HG03439 (cell line): Measurements from ENCODE around the gene TP53TG5.

Source experiments
- ATAC-seq: cut with Tn5 transposase; IDR thresholded peaks from one replicate; pipeline ENCODE4 v1.9.1; 2021; ENCODE audit warnings: mild to moderate bottlenecking, moderate library complexity; ENCODE audit not compliant: unreplicated experiment

Gene TP53TG5

DNA sequence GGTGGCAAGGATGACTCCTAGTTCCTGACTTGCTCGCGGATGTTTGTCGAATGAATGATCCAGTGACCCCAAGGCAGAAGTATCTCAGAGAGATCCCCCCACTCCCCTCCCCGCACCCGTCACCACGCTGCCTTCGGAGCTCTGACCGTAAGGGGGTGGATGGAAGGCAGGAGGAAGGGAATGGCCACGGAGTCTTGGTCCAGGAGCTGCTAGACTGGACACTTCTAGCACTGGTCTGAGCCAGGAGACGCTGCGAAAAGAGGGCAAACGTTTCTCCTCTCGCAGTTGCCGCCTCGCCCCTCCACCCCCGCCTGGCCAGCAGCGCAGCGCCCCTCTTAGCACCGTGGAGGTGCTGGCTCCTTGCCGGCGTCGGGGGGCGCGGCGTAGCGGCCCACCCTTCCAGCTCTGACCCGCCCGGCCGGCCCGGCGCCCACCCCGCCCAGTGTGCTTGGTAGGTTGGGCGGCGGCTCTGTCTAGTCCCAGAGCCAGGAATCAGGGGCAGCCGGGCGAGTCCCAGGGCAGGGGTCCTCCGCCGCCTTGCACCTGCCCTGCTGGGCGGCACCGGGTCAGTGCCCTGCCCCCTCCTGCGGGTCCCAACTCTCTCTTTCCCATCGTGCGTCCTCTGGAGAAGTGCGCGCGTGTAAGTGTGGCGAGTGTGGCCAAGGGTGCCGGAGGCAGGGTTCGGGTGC lies 27.6 kb upstream of the TP53TG5 start:
- ATAC-seq = no peak

DNA sequence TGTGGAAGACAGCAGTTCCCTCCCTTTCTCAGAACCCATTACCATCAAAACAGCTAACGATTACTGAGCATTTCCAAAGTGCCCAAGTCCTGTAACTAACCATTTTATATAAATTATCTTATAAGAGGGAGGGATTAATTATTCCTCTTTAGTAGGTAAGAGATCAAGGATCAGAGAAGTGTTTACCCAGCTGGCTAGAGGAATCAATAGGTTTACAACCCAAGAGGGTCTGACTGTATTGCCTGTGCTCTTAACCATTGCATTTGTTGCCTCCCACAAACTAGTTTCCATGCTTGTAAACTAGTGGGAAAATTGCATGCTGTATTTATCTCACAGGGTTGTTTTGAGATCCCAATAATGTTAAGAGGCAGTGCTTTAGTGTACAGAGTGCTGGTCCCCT lies 26.3 kb upstream of the TP53TG5 start:
- no peak for ATAC-seq

DNA sequence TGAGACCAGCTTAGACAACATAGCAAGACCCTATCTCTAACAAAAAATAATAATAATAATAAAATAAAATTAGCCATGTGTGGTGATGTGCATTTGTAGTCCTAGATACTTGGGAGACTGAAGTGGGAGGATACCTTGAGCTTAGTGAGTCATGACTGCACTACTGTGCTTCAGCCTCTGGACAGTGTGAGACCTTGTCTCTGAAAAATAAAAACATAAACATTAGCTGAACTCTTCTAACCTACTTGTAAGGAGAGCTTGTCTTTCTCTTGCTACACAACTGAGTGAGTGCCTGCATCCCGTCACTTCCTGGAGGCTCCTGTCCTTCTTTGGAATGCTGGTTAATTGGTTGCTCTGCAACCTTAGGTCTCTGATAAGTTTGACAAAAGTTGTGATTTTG lies 24.8 kb upstream of the TP53TG5 start:
- ATAC-seq = no peak

DNA sequence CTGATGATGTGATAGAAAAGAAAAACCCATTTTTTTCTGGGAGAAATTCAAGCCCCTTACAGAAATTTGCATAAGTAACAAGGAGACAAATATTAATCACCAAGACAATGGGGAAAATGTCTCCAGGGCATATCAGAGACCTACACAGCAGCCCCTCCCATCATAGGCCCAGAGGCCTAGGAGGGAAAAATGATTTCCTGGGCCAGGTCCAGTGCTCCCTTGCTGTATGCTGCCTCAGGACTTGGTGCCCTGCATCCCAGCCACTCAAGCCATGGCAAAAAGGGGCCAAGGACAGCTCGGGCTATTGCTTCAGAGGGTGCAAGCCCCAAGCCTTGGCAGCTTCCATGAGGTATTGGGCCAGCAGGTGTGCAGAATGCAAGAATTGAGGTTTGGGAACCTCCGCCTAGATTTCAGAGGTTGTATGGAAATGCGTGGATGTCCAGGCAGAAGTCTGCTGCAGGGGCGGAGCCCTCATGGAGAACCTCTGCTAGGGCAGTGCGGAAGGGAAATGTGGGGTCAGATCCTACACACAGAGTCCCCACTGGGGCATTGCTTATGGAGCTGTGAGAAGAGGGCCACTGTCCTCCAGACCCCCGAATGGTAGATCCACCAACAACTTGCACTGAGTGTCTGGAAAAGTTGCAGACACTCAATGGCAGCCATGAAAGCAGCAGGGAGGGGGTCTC lies 22.4 kb upstream of the TP53TG5 start:
- no peak for ATAC-seq

DNA sequence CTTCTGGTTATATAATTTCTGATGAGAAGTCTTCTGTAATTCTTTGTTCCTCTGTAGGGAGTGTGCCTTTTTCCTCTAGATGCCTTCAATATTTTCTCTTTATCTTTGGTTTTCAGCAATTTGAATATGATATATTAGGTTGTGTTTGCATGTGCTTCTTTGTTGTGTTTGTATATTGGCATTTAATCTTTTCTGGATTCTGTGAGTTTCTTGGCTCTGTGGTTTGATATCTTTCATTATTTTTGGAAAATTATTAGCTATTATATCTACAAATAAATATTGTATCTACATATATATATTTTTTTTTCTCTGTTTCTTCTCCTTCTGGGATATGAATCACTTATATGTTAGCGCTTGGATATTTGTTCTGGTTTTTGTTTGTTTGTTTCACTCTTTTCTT lies 20.9 kb upstream of the TP53TG5 start:
- ATAC-seq = no peak

DNA sequence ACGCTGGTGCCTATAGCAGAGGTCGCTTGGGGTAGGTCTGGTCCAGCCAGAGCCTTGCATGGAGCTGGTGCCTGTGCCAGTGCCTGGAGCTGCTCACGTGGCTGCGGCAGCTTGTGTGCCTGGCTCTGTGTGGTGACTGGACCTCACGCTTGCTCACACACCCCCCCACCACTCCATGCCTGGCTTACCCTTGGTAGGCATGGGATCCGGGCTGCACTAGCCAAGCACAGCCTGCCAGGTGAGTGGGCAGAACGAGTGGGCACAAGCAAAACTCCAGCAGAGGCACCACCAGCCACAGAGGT lies 16.9 kb upstream of the TP53TG5 start:
- ATAC-seq = no peak

DNA sequence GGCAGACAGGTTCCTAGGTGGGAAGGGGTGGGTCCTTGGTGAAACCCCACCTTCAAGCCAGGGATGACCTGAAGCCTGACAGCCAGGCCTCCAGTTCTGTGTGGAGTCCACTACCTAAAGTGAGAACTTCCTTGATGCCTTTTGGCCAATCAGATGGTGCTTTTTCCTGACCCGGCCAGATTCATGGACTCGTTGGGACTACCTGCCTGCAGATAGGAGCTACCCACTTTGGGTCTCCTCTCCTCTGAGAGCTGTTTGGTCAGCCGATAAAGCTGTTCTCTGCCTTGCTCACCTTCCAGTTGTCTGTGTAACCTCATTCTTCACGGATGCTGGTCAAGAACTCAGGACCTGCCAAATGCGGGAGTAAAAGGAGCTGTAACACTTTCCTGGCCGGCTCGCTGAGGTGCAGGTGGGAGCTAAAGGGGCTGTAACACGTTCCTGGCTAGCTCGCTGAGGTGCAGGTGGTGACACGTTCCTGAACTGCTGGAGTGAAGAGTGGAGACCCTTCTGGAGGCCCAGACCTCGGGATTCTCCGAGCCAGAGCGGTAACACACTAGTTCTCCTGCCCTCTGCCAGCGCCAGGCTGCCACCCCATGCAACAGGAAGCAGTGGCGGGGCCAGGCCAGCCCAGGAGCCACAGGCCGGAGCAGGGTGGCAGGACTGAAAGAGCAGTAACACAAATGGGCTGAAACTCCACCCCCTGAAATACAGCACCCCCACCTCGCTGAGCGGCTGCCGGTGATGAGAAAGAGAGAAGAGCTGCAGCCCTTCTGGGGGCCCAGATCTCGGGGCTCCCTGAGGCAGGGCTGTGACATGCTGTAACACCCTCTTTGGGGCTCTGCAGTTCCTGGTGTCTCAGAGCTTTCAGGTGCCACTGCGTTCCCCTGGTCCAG lies 16.3 kb upstream of the TP53TG5 start:
- no peak for ATAC-seq

DNA sequence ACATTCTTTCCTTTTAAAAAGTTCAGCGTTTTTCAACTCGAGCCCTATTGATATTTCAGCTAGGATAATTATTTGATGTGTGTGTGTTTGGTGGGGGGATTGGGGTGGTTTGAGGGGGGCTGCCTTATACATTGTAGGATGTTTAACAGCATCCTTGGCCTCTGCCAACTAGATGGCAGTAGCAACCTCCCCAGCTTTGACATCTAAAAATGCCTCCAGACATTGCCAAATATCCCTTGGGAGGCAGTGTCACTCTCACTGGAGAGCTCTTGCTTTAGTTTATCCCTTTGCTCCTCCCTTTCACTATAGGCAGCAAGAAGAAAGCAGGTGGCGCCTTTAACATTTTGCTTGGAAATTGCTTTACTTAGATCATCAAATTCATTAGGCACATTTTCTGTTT lies 14.6 kb upstream of the TP53TG5 start:
- no peak for ATAC-seq

DNA sequence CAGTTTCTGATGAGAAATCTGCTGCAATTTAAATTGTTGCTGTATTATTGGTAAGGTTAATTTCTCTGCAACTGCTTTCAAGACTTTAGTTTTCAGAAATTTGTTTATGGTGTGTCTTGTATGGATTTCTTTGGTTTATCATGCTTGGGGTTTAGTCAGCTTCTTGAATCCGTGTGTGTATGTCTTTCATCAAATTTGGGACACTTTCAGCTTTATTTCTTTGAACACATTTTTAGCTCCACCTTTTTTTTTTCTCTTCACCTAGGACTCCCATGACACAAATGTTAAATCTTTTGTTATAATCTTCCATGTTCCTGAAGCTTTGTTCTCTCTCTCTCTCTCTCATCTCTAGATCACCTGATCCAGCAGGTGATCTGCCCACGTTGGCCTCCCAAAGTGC lies 13.4 kb upstream of the TP53TG5 start:
- ATAC-seq = no peak

DNA sequence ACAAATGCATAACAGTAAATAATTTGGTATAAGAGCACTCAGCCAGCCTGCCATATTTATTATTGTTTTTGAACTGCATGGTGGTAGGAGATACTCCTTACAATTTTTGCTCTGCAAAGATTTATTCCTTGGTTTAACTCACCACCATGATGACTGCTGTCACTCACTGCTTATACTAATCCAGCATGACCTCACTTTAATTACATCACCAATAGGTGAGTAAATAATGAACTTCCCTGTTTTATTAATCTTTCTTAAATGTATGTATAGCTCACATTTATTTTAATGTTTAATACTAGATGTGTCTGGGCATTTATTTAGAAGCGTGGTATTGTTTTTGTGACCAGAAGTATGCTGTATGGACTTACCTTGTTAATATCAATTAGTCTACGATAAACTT lies 12.8 kb upstream of the TP53TG5 start:
- ATAC-seq = no peak

DNA sequence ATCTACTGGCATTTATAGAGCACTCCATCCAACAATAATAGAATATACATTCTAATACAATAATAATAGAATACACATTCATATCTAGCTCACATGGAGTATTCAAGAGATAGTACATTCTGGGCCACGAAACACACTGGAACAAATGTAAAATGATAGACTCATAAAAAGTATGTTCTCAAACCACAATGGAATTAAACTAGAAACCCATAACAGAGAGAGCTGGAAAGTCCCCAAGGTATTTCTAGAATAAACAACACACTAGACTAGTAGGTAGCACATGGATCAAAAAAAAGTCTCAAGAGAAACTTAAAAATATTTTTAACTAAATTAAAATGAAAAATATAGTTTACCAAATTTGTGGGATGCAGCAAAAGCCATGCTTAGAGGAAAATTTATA lies 9.1 kb upstream of the TP53TG5 start:
- ATAC-seq = no peak

DNA sequence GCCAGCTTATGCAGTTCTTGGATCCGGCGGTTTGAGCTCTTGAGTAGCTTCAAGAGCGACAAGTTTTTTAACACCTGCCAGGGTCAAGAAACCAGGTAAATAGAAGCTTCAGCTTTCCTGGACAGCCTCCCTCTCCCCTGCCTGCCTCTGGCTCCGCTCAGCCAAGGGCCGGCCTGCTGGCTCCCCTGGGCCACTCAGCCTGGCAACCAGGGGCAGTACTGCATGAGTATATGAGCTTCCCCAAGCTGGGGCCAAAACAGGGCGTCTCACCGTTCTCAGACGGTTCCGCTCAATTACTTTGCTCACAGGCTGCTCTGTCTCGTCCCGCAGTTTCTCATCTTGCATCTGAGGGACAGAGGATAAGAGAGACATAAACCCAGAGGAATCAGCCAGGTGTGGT lies 856 bp downstream of the TP53TG5 start:
- no peak for ATAC-seq

DNA sequence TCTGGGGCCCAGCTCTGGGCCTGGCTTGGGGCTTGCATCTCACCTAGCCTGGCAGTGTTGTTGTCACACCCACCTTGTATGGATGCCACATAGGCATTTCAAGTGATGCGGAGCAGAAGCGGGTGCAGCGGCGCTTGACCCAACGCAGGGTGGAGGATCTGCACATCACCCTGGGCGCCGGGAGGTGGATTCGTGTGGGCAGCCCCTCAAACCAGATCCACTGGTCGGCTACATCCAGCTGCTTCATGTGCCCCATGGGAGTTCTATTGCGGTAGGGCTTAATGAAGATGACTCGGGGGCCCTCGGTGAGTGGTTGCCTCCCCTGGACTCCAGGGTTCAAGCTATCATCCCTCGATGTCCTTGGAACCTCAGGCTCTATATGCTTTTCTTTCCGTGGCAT lies 3.2 kb downstream of the TP53TG5 start:
- no peak for ATAC-seq

DNA sequence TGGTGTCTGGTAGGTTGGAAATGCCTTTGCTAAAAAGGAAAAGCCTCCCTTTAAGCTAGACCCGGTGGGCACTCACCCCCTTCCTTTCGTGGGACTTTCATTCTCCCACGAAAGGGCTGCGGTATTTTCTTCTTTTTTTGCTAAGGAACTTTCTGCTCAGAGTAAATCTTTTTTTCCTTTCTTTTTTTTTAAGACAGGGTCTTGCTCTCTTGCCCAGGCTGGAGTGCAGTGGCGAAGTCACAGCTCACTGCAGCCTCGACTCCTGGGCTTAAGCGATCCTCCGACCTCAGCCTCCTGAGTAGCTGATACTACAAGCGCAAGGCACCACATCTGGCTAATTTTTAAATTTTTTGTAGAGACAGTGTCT lies 4.0 kb downstream of the TP53TG5 start:
- ATAC-seq = no peak

DNA sequence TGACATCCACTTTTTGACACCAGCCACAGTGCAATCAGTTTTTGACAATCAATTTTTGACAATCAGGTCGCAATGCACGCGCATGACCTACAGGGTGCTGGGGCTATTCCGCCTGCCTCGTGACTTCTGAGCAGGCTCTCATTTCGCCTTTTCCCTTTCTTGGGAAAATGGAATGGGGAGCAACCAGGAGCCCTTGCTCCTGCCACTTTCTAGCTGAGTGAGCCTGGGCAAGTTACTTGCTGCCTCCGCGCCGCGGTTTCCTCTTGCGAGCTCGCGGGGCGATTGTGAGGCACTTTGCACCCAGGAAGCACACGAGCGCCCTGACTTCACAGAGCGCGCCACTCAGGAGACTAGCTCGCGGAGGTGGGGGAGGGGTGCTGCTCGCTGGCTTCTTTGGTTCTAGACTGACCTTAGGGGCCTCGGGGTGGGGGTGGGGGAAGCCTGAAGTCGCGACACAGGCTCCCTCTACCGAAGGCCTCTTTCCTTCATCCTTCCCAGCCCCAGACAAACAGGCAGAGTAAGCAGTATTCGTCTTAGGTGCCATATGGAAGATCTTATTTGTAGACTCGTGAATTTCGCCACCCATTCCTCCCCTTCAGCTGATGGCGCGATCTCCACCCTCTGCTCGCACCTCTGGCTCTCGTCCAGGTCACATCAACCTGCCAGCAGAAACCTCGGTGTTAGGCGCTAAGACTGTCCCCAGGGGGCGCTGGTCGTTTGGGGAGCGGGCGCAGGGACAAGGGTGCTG lies 4.6 kb downstream of the TP53TG5 start:
- peak; percentile 63 for ATAC-seq

DNA sequence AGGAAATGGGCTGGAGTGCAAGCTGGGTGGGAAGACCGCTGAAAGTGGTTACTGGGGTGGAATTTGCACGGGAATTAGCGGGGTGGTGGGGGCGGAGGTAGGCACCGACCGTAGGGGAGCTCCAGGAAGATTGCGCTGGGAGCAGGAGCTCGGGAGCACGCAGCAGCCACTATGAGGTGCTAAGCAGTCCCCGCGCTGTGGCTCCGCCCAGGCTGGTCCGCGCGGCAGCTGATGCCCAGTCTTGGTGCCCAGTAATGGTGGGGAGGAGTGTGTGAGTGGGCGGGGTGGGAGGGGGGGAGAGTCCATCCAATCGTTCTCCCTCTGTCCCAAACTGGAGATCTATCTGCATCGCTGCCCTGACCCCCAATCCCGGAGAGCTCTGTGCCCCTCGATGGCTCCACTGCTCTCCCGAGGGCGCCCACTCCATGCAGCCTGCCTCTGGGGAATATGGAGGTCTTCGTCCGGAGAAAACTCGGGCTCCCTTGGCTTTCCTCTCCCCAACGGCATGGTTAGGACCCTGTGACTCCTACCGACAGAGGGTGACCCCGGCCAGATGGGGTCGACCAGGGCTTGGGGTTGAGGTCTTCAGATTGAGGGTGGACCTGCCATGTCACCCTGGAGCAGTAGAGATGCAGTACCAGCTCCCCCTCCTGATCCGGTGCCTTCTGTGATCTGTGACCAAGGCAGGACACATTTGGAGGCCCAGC lies 5.3 kb downstream of the TP53TG5 start:
- no peak for ATAC-seq

DNA sequence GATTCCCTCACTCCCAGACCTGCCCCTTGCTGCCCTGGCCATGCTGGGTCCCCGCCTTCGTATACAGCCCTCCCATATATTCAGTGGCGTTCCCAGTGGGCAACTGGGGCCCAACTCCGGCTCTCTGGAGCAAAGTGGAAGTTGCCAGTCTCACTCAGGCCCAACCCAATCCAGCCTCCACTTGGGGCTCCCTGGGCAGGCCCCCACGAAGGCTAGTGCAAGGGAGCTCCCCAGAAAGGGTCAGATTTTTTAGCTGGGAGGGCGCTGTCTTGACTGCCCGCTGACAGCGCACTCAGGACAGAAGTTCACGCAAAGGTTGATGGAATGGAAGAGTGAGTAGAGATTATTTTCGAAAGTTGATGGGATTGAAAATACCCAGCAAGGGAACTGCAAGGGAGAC lies 5.9 kb downstream of the TP53TG5 start:
- no peak for ATAC-seq

DNA sequence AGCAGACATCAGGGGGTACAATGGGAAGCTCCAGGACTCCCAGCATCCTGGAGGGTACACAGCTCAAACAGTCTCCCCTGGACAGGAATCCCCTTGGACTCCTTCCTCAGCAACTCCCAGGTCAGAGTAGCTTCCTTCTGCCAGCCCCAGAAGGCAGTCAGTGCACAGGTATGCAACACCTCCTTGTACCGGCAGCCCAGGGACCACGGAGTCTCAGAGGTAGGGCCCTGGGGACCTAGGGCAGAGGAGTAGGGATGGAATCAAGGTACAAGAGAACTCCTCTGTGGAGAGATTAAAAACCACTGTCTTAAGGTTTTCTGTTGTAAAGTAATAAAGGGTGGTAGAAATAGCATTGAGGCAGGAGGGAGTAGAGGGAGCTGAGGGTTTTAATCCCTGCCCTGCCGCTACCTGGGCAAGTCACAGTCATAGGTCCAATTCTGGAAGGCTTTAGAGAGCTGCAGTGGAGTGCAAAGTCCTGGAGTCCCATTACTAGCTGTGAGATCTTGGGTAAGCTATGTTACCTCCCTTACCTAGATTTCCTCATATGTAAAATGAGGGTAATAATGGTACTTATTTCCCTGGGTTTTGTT lies 7.5 kb downstream of the TP53TG5 start:
- no peak for ATAC-seq

DNA sequence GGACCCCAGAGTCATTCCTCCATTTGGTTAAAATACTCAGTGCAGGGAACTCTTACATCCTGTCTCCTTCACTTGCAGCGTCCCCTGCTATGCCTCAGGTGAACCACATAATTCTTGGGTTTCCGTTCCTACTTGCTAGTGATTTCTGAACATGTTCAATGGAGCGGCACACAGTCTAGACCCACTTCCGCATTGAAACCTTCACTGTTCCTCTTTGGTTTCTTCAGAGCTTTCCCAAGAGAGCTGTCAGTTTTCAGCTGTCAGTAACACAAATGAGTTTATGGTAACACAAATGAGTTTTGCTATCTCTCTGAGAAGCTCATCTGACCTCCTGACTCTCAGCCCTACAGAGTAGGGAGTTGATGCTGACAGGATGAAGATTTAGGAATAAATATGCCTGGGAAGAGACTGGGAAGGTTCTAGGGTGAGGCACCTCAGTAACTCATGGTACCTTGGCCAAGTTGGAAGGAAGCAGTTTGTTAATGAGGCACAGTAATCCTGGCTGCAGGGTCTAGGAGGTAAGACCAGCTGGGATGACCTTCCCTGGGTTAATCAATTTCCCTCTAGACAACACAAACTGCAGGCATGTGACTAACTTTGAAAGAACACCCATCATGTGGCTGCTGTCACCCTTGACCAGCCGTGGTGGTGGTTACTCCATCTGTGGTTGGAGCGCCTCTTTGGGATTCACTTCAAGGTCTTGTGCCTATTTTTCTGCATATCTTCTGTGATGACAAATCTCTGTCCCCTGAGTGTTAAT lies 9.7 kb downstream of the TP53TG5 start:
- ATAC-seq = peak; percentile 74

DNA sequence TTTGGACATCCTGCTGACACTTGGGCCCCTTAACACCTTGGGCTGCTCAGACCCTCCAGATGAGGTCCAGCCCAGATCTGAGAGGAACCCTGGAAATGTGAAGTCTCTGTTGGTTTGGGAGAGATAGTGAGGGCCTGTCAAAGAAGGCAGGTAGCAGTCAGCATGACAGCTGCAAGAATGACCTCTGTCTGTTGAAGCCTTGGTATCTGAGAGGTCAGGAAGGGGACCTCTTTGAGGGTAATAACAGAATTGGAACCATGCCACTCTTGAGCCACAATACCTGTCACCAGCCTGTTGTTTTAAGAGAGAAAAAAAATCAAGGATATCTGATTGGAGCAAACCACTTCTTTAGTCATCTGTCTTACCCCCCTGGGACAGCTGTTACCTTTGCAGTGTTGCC lies 11.0 kb downstream of the TP53TG5 start:
- no peak for ATAC-seq
